Kidney (tissue), 14 donors: ENCODE results near the gene SCN5A. TPM values are rescaled to one million over a fixed set of nuclear protein-coding genes. Genes with fewer than 3 reads are reported as not detected.

Experiments
- DNase-seq, 5 donors: peaks; one replicate each; pipeline ENCODE4 v3.0.0-alpha.2; 2013 to 2020
- FAIRE-seq: peaks from 2 replicates; lab custom pipeline; 2012; peaks lifted over from hg19 to GRCh38; lab: Jason Lieb, UNC
- H3K27ac ChIP-seq, 2 donors: one replicate each; pipeline ENCODE4 v1.7.0; 2013; ENCODE audit warnings: low read depth in 2 of 2, low read length in 2 of 2, inconsistent platforms in 1 of 2
- H3K27me3 ChIP-seq: one replicate; pipeline ENCODE4 v1.7.1; 2013; ENCODE audit warnings: low read length, inconsistent platforms; ENCODE audit not compliant: control insufficient read depth, insufficient read depth
- H3K36me3 ChIP-seq, 3 donors: one replicate each; pipeline versions ENCODE4 v1.7.0 to v1.7.1; 2013; ENCODE audit warnings: low read length in 3 of 3, control low read depth in 1 of 3, inconsistent platforms in 1 of 3; ENCODE audit not compliant: insufficient read depth in 3 of 3, control insufficient read depth in 2 of 3
- H3K4me1 ChIP-seq, 3 donors: one replicate each; pipeline versions ENCODE4 v1.7.0 to v1.7.1; 2013; ENCODE audit warnings: low read length in 3 of 3, inconsistent platforms in 1 of 3, low read depth in 1 of 3; ENCODE audit not compliant: control insufficient read depth in 2 of 3, insufficient read depth in 2 of 3
- H3K4me3 ChIP-seq, 3 donors: one replicate each; pipeline versions ENCODE4 v1.7.0 to v1.8.1; 2013; ENCODE audit warnings: low read length in 3 of 3, control low read depth in 1 of 3, inconsistent platforms in 1 of 3
- H3K9ac ChIP-seq, 3 donors: one replicate each; pipeline versions ENCODE4 v1.7.0 to v1.7.1; 2013; ENCODE audit warnings: low read length in 3 of 3, control low read depth in 1 of 3, inconsistent platforms in 1 of 3
- H3K9me3 ChIP-seq, 3 donors: one replicate each; pipeline versions ENCODE4 v1.7.0 to v1.7.1; 2013; ENCODE audit warnings: low read length in 3 of 3, control low read depth in 1 of 3, inconsistent platforms in 1 of 3; ENCODE audit not compliant: control insufficient read depth in 2 of 3, insufficient read depth in 1 of 3
- CTCF ChIP-seq: IDR thresholded peaks from 3 replicates; pipeline ENCODE4 v1.5.1; 2012; ENCODE audit warnings: mild to moderate bottlenecking, moderate library complexity, borderline replicate concordance; ENCODE audit not compliant: insufficient read depth; ENCODE audit errors: extremely low read depth
- intact Hi-C: fragments of 100-400 bp; cut with DNase I; formaldehyde crosslinking; loops from one replicate; pipeline ENCODE4 v1.11.1; 2022
- polyA plus RNA-seq: library from polyadenylated mRNA; stranded (reverse); fragments of 350-450 nt; fragmentation: Illumina TruSeq; extraction: RNeasy Lipid Tissue Mini Kit (QIAGEN cat#74804); gene quantifications from one replicate; pipeline ENCODE4 v1.2.3, GENCODE V29; 2014; ENCODE audit warnings: low read depth, low replicate concordance; ENCODE audit not compliant: insufficient read depth
- total RNA-seq: library from RNA; stranded (reverse); fragmentation: NEBNext Ultra II Directional; extraction: Animal tissue kit (Norgen Biotek cat#: 25700); gene quantifications from one replicate; pipeline ENCODE4 v1.2.1, GENCODE V29; 2021
- donor health status: control.
- donor health status: control.
- donor health status: control.
- donor health status: control.
- donor health status: control.
- donor health status: DM: yes; HTN: yes; CAD: no.
- donor health status: Normal renal cell carcinoma (clear cell type).

Gene SCN5A
- total and polyA plus RNA-seq, 2 donors from 2014 or later, result 0.06 to 0.72 TPM

- no peak for DNase-seq
- no peaks in the 10 kb centered on the region for H3K27me3 ChIP-seq
- no peaks in the 10 kb centered on the region for H3K36me3 ChIP-seq
- FAIRE-seq, result no peak
- H3K4me1 ChIP-seq, result no peaks in the 10 kb centered on the region
- no peak overlapping the region for H3K27ac ChIP-seq
- no peak for TF ChIP-seq CTCF
- no peak overlapping the region for H3K4me3 ChIP-seq
- H3K9ac ChIP-seq, result no peak overlapping the region
- H3K9me3 ChIP-seq, result no peaks in the 10 kb centered on the region
- intact Hi-C loops, result no loop called here
These were observed 117.0 kb downstream of the SCN5A start for GRCh38 chr3:38532529-38532928.

DNA sequence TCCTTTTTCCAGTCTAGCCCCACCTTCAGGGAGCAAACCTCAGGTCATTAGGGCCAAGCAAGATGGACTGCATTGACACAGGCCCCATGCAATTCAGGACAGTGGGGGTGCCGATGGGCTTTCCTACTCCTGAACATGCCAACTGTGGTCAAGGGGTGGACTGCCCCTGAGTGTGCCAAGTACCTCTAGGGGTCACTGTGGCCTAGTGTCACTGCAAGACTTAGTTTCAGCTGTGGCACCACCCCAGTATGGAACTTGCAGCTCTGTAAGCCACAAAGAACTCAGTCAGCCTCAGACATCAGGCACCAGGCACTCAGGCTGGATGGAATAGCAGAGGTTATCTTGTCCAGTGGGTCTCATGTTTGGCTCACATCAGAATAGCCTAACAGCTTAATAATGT, 121.0 kb downstream of the SCN5A start:
- H3K4me1 ChIP-seq, result no peaks in the 10 kb centered on the region
- no peaks in the 10 kb centered on the region for H3K27me3 ChIP-seq
- no peak for FAIRE-seq
- no peak overlapping the region for H3K9ac ChIP-seq
- peaks cover 0 to 13% (median 10%) of the 10 kb centered on the region in 3 donors for H3K36me3 ChIP-seq
- no peaks in the 10 kb centered on the region for H3K9me3 ChIP-seq
- intact Hi-C loops, result loop anchor here (10.0 kb wide), 1 partner anchor 126 kb away; no protein-coding TSS in a partner anchor
- H3K27ac ChIP-seq, result no peak overlapping the region
- H3K4me3 ChIP-seq, result no peak overlapping the region
- no peak for TF ChIP-seq CTCF
- peak in 2 of 5 donors; percentile 5 to 12 for DNase-seq

- DNase-seq, result no peak
- no peak overlapping the region for H3K27ac ChIP-seq
- FAIRE-seq, result no peak
- no peak overlapping the region for H3K4me3 ChIP-seq
- peaks cover 0 to 13% (median 10%) of the 10 kb centered on the region in 3 donors for H3K36me3 ChIP-seq
- no peaks in the 10 kb centered on the region for H3K9me3 ChIP-seq
- H3K9ac ChIP-seq, result no peak overlapping the region
- no peak for TF ChIP-seq CTCF
- intact Hi-C loops, result loop anchor here (10.0 kb wide), 1 partner anchor 128 kb away; no protein-coding TSS in a partner anchor
- H3K27me3 ChIP-seq, result no peaks in the 10 kb centered on the region
- no peaks in the 10 kb centered on the region for H3K4me1 ChIP-seq
These were observed 122.7 kb downstream of the SCN5A start for GRCh38 chr3:38526792-38527191.
